SK-N-SH (cell line): Measurements from ENCODE around the gene SMC1B. TPM values are rescaled to one million over a fixed set of nuclear protein-coding genes. Genes with fewer than 3 reads are reported as not detected.

Experiments used
- CTCF ChIA-PET: fragments of 300-600, 350-600 bp; formaldehyde crosslinking; extraction: SDS; loops from one replicate; lab custom pipeline; 2021; lab: Yijun Ruan, JAX
- POLR2A ChIA-PET: fragments of 350-600 bp; sonication (Branson Sonifier 250); formaldehyde crosslinking; extraction: SDS; loops from one replicate; lab custom pipeline; 2020; ENCODE audit warnings: antibody characterized with exemption, inconsistent platforms; lab: Yijun Ruan, JAX
- DNase-seq: peaks from one replicate; pipeline ENCODE4 v3.0.0; 2012
- H2AFZ ChIP-seq: fragments of 200-600 bp; sonication (generic); 2 replicates; pipeline ENCODE4 v1.8.1; 2016; ENCODE audit warnings: antibody characterized with exemption, mild to moderate bottlenecking, low read depth
- H3F3A ChIP-seq: fragments of 200-600 bp; sonication (generic); replicated peaks from 2 replicates; pipeline ENCODE3; 2016; ENCODE audit warnings: antibody characterized with exemption, mild to moderate bottlenecking; ENCODE audit not compliant: insufficient read depth
- H3K27ac ChIP-seq, 2 experiments: fragments of 200-500 bp in 1 of 2; fragments of 200-600 bp in 1 of 2; sonication (Bioruptor generic) in 1 of 2; sonication (generic), shearing (Covaris generic) in 1 of 2; 2 replicates each; pipeline versions ENCODE4 v1.5.1 to v1.6.1; 2014 to 2016; ENCODE audit warnings: low read depth in 2 of 2, inconsistent platforms in 1 of 2, low read length in 1 of 2, mild to moderate bottlenecking in 1 of 2, mixed read lengths in 1 of 2
- H3K27me3 ChIP-seq: fragments of 200-600 bp; sonication (generic), shearing (Covaris generic); 2 replicates; pipeline ENCODE4 v1.6.1; 2016; ENCODE audit warnings: mixed run types; ENCODE audit not compliant: insufficient read depth
- H3K36me3 ChIP-seq, 2 experiments: fragments of 200-500 bp in 1 of 2; fragments of 200-600 bp in 1 of 2; sonication (Bioruptor generic) in 1 of 2; sonication (generic) in 1 of 2; replicated peaks in 1 of 2; 2 replicates each; pipeline versions ENCODE3 to v1.5.1; 2014 to 2016; ENCODE audit warnings: low read length in 1 of 2, mild to moderate bottlenecking in 1 of 2; ENCODE audit not compliant: insufficient read depth in 2 of 2, control insufficient read depth in 1 of 2
- H3K4me1 ChIP-seq, 2 experiments: fragments of 200-500 bp in 1 of 2; fragments of 200-600 bp in 1 of 2; sonication (Bioruptor generic) in 1 of 2; sonication (generic), shearing (Covaris generic) in 1 of 2; 2 replicates each; pipeline versions ENCODE4 v1.5.1 to v1.6.1; 2014 to 2016; ENCODE audit warnings: low read depth in 1 of 2, low read length in 1 of 2, mixed run types in 1 of 2; ENCODE audit not compliant: insufficient read depth in 2 of 2, control insufficient read depth in 1 of 2
- H3K4me2 ChIP-seq: fragments of 200-600 bp; sonication (generic), shearing (Covaris generic); 2 replicates; pipeline ENCODE4 v1.6.1; 2017; ENCODE audit warnings: mixed run types
- H3K4me3 ChIP-seq, 2 experiments: fragments of 200-500 bp in 1 of 2; fragments of 200-600 bp in 1 of 2; sonication (Bioruptor generic) in 1 of 2; sonication (generic), shearing (Covaris generic) in 1 of 2; 2 replicates each; pipeline versions ENCODE4 v1.5.1 to v1.8.1; 2014 to 2016; ENCODE audit warnings: low read depth in 2 of 2, inconsistent platforms in 1 of 2, low read length in 1 of 2, mild to moderate bottlenecking in 1 of 2, mixed read lengths in 1 of 2, moderate library complexity in 1 of 2
- H3K79me2 ChIP-seq: fragments of 200-600 bp; sonication (generic); 2 replicates; pipeline ENCODE4 v1.8.1; 2017; ENCODE audit warnings: mild to moderate bottlenecking; ENCODE audit not compliant: insufficient read depth
- H3K9ac ChIP-seq: fragments of 200-600 bp; sonication (generic); 2 replicates; pipeline ENCODE4 v1.6.1; 2017; ENCODE audit warnings: mixed run types
- H3K9me2 ChIP-seq: fragments of 200-600 bp; sonication (generic); 2 replicates; pipeline ENCODE4 v1.6.1; 2017; ENCODE audit warnings: mixed run types
- H3K9me3 ChIP-seq: fragments of 200-600 bp; sonication (generic); 2 replicates; pipeline ENCODE4 v1.6.1; 2017; ENCODE audit warnings: mixed run types, mild to moderate bottlenecking, moderate library complexity
- H4K20me1 ChIP-seq: fragments of 200-600 bp; sonication (generic); 2 replicates; pipeline ENCODE4 v1.6.1; 2017; ENCODE audit warnings: mild to moderate bottlenecking, mixed run types; ENCODE audit not compliant: insufficient read depth
- FOXJ3 ChIP-seq: sonication (generic); formaldehyde crosslinking; IDR thresholded peaks from 2 replicates; pipeline ENCODE4 v1.5.1; 2020; ENCODE audit warnings: mild to moderate bottlenecking, missing genetic modification reagents
- JUND ChIP-seq: IDR thresholded peaks from 2 replicates; pipeline ENCODE4 v1.4.0; 2012
- POLR2AphosphoS5 ChIP-seq: IDR thresholded peaks from 2 replicates; pipeline ENCODE4 v1.6.1; 2012; ENCODE audit warnings: low read depth, low read length
- RXRA ChIP-seq: IDR thresholded peaks from 2 replicates; pipeline ENCODE4 v1.4.0; 2012; ENCODE audit warnings: low read depth, mild to moderate bottlenecking, borderline replicate concordance
- TCF12 ChIP-seq: IDR thresholded peaks from 2 replicates; pipeline ENCODE4 v1.4.0; 2012
- WGBS: methylation state at CpG from one replicate; pipeline ENCODE4 v1.1.6; 2017; ENCODE audit warnings: low lambda C conversion rate; 5-methylcytosine and 5-hydroxymethylcytosine counted together
- polyA plus RNA-seq, 3 experiments: library from polyadenylated mRNA; depleted of rRNA; stranded (reverse); fragments of >200 nt; gene quantifications; 2 replicates each; pipeline ENCODE4 v1.2.3, GENCODE V29; 2012
- TF ChIP-seq, protein P1 (sequence below): fragments of 150-350 bp; IDR thresholded peaks from 2 replicates; pipeline ENCODE4 v1.6.1; 2016; ENCODE audit warnings: mild to moderate bottlenecking, low read depth, low read length
- TF ChIP-seq, protein P2 (sequence below): IDR thresholded peaks from 2 replicates; pipeline ENCODE4 v1.6.1; 2012; ENCODE audit warnings: mild to moderate bottlenecking, low read depth, low read length, moderate library complexity

Gene SMC1B
- polyA plus RNA-seq, 1 of the 3 experiments (the other 2 are of a cell fraction), result not detected

DNA sequence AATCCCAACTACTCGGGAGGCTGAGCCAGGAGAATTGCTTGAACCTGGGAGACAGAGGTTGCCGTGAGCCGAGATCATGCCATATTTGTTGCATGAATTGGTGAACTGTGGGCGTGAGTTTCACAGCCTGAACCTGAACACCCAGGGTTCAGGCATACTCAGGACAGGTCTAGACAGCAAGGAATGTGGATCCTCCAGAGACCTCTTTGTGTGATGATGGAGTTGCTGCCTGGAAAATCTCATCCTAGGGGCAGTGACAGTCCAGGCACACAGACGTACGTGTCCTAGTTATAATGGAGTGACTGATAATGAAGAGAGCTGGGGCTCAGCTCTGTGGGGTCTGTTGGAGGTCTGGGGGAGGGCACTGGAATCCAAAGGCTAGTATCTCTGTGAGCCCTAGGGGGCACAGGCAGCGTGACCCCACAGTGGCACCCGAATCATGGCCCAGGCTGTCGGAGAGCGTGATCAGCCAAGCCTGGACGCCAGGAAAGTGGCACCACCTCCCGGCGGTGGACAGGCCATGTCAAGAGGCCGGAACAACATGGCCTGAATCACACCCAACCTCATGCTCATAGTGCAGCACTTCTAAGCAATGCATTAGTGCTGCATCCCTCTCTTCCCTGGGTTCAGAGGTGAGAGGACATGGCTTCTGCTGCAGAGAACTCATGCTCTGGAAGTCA, 31.8 kb upstream of the SMC1B start:
- Histone ChIP-seq H3K79me2 (no peaks in the 10 kb centered on the region), H3K36me3 (no peaks in the 10 kb centered on the region), H3F3A (peaks cover 3% of the 10 kb centered on the region), H3K27ac (no peak overlapping the region), H3K4me1 (peaks cover 0 to 6% of the 10 kb centered on the region in 2 experiments; a peak in 2 of 4 replicates), H3K9me3 (no peaks in the 10 kb centered on the region), H3K4me3 (no peak overlapping the region), H3K9ac (no peak overlapping the region), H4K20me1 (no peaks in the 10 kb centered on the region), H3K27me3 (no peaks in the 10 kb centered on the region), H3K4me2 (no peak overlapping the region), H3K9me2 (no peaks in the 10 kb centered on the region), H2AFZ (no peak overlapping the region)
- DNase-seq, result no peak
- TF ChIP-seq, protein P1, sequence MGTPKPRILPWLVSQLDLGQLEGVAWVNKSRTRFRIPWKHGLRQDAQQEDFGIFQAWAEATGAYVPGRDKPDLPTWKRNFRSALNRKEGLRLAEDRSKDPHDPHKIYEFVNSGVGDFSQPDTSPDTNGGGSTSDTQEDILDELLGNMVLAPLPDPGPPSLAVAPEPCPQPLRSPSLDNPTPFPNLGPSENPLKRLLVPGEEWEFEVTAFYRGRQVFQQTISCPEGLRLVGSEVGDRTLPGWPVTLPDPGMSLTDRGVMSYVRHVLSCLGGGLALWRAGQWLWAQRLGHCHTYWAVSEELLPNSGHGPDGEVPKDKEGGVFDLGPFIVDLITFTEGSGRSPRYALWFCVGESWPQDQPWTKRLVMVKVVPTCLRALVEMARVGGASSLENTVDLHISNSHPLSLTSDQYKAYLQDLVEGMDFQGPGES, result no peak
- TF ChIP-seq FOXJ3 (CRISPR knock-in tag) (no peak), POLR2AphosphoS5 (no peak), RXRA (no peak), JUND (no peak)
- ChIA-PET POLR2A (no interaction called here), CTCF (interaction anchor here (1.3 to 7.8 kb wide), 2 partner anchors 8 to 106 kb away, joined by 4 to 108 read pairs; no protein-coding TSS in a partner anchor)
- WGBS, result 93% methylated on average over 6 of the region's 14 CpGs

DNA sequence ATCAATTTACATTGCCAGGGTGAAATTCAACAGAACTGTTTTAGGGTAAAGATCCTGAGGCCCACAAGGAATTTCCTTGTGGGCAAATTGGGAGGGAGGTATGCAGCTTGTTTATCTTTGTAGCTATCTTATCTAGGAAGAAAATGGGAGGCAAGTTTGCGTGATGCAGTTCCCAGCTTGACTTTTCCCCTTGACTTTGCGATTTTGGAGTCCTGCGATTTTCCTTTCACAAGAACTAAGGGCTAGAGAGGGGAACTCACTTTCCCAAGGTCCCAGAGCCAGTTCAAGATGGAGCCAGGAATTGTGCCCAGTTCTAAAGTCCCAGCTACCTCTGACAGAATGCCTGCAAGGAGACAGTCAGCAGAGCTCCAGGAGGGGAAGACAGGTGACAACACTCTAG, 30.8 kb upstream of the SMC1B start:
- Histone ChIP-seq H3F3A (no peaks in the 10 kb centered on the region), H3K4me1 (peaks cover 0 to 6% of the 10 kb centered on the region in 2 experiments; a peak in 1 of 4 replicates), H3K9me3 (no peaks in the 10 kb centered on the region), H3K27me3 (no peaks in the 10 kb centered on the region), H3K4me2 (no peak overlapping the region), H3K9me2 (no peaks in the 10 kb centered on the region), H4K20me1 (no peaks in the 10 kb centered on the region), H3K27ac (no peak overlapping the region), H3K79me2 (no peaks in the 10 kb centered on the region), H2AFZ (no peak overlapping the region), H3K4me3 (no peak overlapping the region), H3K9ac (no peak overlapping the region), H3K36me3 (no peaks in the 10 kb centered on the region)
- DNase-seq, result no peak
- TF ChIP-seq, protein P2, sequence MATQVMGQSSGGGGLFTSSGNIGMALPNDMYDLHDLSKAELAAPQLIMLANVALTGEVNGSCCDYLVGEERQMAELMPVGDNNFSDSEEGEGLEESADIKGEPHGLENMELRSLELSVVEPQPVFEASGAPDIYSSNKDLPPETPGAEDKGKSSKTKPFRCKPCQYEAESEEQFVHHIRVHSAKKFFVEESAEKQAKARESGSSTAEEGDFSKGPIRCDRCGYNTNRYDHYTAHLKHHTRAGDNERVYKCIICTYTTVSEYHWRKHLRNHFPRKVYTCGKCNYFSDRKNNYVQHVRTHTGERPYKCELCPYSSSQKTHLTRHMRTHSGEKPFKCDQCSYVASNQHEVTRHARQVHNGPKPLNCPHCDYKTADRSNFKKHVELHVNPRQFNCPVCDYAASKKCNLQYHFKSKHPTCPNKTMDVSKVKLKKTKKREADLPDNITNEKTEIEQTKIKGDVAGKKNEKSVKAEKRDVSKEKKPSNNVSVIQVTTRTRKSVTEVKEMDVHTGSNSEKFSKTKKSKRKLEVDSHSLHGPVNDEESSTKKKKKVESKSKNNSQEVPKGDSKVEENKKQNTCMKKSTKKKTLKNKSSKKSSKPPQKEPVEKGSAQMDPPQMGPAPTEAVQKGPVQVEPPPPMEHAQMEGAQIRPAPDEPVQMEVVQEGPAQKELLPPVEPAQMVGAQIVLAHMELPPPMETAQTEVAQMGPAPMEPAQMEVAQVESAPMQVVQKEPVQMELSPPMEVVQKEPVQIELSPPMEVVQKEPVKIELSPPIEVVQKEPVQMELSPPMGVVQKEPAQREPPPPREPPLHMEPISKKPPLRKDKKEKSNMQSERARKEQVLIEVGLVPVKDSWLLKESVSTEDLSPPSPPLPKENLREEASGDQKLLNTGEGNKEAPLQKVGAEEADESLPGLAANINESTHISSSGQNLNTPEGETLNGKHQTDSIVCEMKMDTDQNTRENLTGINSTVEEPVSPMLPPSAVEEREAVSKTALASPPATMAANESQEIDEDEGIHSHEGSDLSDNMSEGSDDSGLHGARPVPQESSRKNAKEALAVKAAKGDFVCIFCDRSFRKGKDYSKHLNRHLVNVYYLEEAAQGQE, result no peak
- TF ChIP-seq TCF12, result peak; percentile 15; the same call in 1 of the 2 replicates
- CTCF ChIA-PET, result interaction anchor here (1.1 to 7.8 kb wide), 3 partner anchors 9 to 107 kb away, joined by 4 to 108 read pairs (median 4); no protein-coding TSS in a partner anchor
- POLR2A ChIA-PET, result no interaction called here
- WGBS, result 94% methylated on average over 3 of the region's 3 CpGs
